Osteoblast (primary cell): ENCODE data around the gene SCD. TPM values are rescaled to one million over a fixed set of nuclear protein-coding genes. Genes with fewer than 3 reads are reported as not detected.

Experiments used
- DNase-seq: peaks from one replicate; pipeline ENCODE4 v3.0.0; 2011; ENCODE audit warnings: low spot score, mixed read lengths; ENCODE audit not compliant: insufficient read length; ENCODE audit errors: missing footprints
- H2AFZ ChIP-seq: 2 replicates; pipeline ENCODE4 v1.6.0; 2011; ENCODE audit warnings: mild to moderate bottlenecking, low read length
- H3K27ac ChIP-seq: 2 replicates; pipeline ENCODE4 v1.5.1; 2011; ENCODE audit warnings: mild to moderate bottlenecking, low read depth, low read length, moderate library complexity
- H3K27me3 ChIP-seq: 2 replicates; pipeline ENCODE4 v1.6.0; 2012; ENCODE audit warnings: mild to moderate bottlenecking, control low read depth, inconsistent platforms, low read length, moderate library complexity; ENCODE audit not compliant: insufficient read depth
- H3K36me3 ChIP-seq: 2 replicates; pipeline ENCODE4 v1.5.1; 2011; ENCODE audit warnings: mild to moderate bottlenecking, low read length, control low read depth, moderate library complexity; ENCODE audit not compliant: insufficient read depth
- H3K4me1 ChIP-seq: 2 replicates; pipeline ENCODE4 v1.5.1; 2011; ENCODE audit warnings: mild to moderate bottlenecking, low read length, control low read depth, moderate library complexity; ENCODE audit not compliant: insufficient read depth
- H3K4me2 ChIP-seq: 2 replicates; pipeline ENCODE4 v1.6.0; 2011; ENCODE audit warnings: mild to moderate bottlenecking, low read length; ENCODE audit not compliant: insufficient read depth
- H3K4me3 ChIP-seq: fragments of 200-600 bp; sonication (generic); 3 replicates; pipeline ENCODE4 v1.5.1; 2012; ENCODE audit warnings: mild to moderate bottlenecking, low read length, inconsistent platforms; ENCODE audit not compliant: insufficient read depth
- H3K79me2 ChIP-seq: 2 replicates; pipeline ENCODE4 v1.6.0; 2012; ENCODE audit warnings: mild to moderate bottlenecking, low read length, control low read depth, inconsistent platforms; ENCODE audit not compliant: insufficient read depth
- H3K9me3 ChIP-seq: 2 replicates; pipeline ENCODE4 v1.5.1; 2011; ENCODE audit warnings: low read depth, low read length, control low read depth
- H4K20me1 ChIP-seq: 2 replicates; pipeline ENCODE4 v1.6.0; 2012; ENCODE audit warnings: mild to moderate bottlenecking, low read length, control low read depth; ENCODE audit not compliant: insufficient read depth
- CTCF ChIP-seq: IDR thresholded peaks from 2 replicates; pipeline ENCODE4 v1.5.1; 2011; ENCODE audit warnings: mild to moderate bottlenecking, low read depth, low read length, moderate library complexity; ENCODE audit errors: extremely low read depth
- total RNA-seq: library from RNA; depleted of rRNA; stranded (reverse); fragments of >200 nt; gene quantifications from 2 replicates; pipeline ENCODE4 v1.2.3, GENCODE V29; 2012

SCD gene
- total RNA-seq, 1 donor: 672 TPM

GRCh38 chr10:100327007-100327717 is 19.9 kb upstream of the SCD start:
- Histone ChIP-seq H3K27me3 (peaks cover 52% of the 10 kb centered on the region), H3K36me3 (no peaks in the 10 kb centered on the region), H3K79me2 (no peaks in the 10 kb centered on the region), H3K9me3 (no peaks in the 10 kb centered on the region), H3K4me2 (no peak overlapping the region), H3K4me1 (no peaks in the 10 kb centered on the region), H4K20me1 (no peaks in the 10 kb centered on the region), H2AFZ (no peak overlapping the region), H3K4me3 (no peak overlapping the region), H3K27ac (no peak overlapping the region)
- DNase-seq: no peak
- TF ChIP-seq CTCF: no peak

GRCh38 chr10:100327718-100328009 is 19.4 kb upstream of the SCD start:
- Histone ChIP-seq H4K20me1 (no peaks in the 10 kb centered on the region), H3K4me1 (no peaks in the 10 kb centered on the region), H2AFZ (no peak overlapping the region), H3K9me3 (no peaks in the 10 kb centered on the region), H3K79me2 (no peaks in the 10 kb centered on the region), H3K4me3 (no peak overlapping the region), H3K4me2 (no peak overlapping the region), H3K36me3 (no peaks in the 10 kb centered on the region), H3K27ac (no peak overlapping the region), H3K27me3 (peaks cover 52% of the 10 kb centered on the region)
- no peak for TF ChIP-seq CTCF
- no peak for DNase-seq

DNA sequence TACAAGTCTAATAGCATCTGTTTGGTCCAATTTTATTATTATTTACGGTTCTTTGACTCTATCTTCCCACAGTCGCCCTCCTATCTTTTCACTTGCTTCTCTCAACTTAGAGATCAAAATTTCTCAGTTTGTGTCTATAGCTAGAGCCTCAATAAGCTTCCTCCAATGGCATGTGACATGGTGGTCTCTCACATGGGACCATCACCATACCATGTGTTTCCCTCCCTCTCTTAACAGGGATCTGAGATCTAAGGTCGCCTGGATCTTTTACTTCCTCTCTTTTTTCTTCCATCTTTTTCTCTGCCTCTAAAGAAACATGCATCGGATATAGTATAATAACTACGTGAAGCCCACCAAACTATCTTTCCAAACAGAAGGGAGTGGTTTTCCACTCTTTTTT is 18.8 kb upstream of the SCD start:
- Histone ChIP-seq H3K79me2 (no peaks in the 10 kb centered on the region), H4K20me1 (no peaks in the 10 kb centered on the region), H3K4me3 (no peak overlapping the region), H3K4me2 (no peak overlapping the region), H3K27ac (no peak overlapping the region), H3K36me3 (no peaks in the 10 kb centered on the region), H3K4me1 (no peaks in the 10 kb centered on the region), H2AFZ (no peak overlapping the region), H3K27me3 (peaks cover 57% of the 10 kb centered on the region), H3K9me3 (no peaks in the 10 kb centered on the region)
- no peak for DNase-seq
- no peak for TF ChIP-seq CTCF

DNA sequence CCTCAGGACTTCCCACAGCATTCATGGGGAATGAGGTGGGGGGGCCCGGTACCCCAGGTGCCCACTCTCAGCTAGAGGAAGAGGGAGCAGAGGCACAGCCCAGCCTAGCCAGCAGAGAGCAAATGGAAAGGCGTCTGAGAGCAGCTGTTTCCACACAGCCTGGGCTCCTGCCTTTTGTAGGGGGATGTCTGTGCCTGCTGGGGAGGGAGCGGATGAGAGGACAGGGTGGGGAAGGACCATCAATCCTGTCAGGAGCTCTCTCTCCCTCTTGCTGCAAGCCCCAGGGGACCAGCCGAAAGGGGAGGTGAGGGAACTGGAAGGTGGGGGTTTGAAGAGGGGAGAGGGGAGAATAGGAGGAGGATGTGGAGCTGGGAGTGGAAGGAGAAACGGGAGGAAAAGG is 17.0 kb upstream of the SCD start, which contains the start of gene PKD2L1:
Gene PKD2L1, minus strand, starts transcription at position 150 of the 400 bp plus-strand sequence. Its CDS starts 125 bp downstream, at position 25.
- no peak for TF ChIP-seq CTCF
- Histone ChIP-seq H2AFZ (no peak within 1 kb of the TSS), H3K4me1 (no peaks in the 10 kb centered on the region), H4K20me1 (no peaks in the 10 kb centered on the region), H3K9me3 (no peaks in the 10 kb centered on the region), H3K4me2 (no peak within 1 kb of the TSS), H3K27me3 (peaks cover 67% of the 10 kb centered on the region), H3K27ac (no peak within 1 kb of the TSS), H3K36me3 (no peaks in the 10 kb centered on the region), H3K4me3 (no peak within 1 kb of the TSS), H3K79me2 (no peaks in the 10 kb centered on the region)
- no peak for DNase-seq
